A673 (cell line): ENCODE data around the gene FOXP2.

Experiments
- EZH2 ChIP-seq: fragments of 200-600 bp; sonication (generic); IDR thresholded peaks from 2 replicates; pipeline ENCODE4 v1.6.1; 2017; ENCODE audit warnings: borderline replicate concordance, low read depth, mild to moderate bottlenecking, mixed read lengths, antibody characterized with exemption, low read length; ENCODE audit not compliant: poor library complexity, severe bottlenecking
- TF ChIP-seq, protein P1 (sequence below): fragments of 300-800, 200-600 bp; sonication (generic); conservative IDR thresholded peaks from 2 replicates; pipeline ENCODE4 v1.5.1; 2017; ENCODE audit warnings: low read depth, mild to moderate bottlenecking, antibody characterized with exemption, low read length, moderate library complexity, mixed read lengths

DNA sequence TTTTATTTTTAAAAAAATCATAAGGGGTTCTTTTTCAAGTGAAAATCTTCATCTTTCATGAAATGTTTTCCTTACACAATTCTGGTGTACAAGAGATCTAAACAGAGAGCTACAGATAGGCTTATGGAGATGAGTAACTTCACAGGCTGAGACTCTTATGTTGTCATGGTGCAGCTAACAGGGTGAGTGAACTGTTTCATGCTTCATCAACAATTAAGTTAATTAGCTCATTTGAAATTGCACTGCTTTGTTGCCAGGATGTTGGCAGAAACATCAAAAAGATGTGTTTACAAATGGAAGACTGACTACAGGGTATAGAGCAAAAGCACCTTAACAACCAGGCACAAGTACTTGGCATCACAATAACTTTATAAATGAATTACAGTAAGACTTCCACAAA is 230.8 kb downstream of the FOXP2 start:
- TF ChIP-seq EZH2 = no peak
- TF ChIP-seq, protein P1, sequence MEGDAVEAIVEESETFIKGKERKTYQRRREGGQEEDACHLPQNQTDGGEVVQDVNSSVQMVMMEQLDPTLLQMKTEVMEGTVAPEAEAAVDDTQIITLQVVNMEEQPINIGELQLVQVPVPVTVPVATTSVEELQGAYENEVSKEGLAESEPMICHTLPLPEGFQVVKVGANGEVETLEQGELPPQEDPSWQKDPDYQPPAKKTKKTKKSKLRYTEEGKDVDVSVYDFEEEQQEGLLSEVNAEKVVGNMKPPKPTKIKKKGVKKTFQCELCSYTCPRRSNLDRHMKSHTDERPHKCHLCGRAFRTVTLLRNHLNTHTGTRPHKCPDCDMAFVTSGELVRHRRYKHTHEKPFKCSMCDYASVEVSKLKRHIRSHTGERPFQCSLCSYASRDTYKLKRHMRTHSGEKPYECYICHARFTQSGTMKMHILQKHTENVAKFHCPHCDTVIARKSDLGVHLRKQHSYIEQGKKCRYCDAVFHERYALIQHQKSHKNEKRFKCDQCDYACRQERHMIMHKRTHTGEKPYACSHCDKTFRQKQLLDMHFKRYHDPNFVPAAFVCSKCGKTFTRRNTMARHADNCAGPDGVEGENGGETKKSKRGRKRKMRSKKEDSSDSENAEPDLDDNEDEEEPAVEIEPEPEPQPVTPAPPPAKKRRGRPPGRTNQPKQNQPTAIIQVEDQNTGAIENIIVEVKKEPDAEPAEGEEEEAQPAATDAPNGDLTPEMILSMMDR = no peak
